ENCODE results near the gene PNMA8B. TPM values are rescaled to one million over a fixed set of nuclear protein-coding genes. Genes with fewer than 3 reads are reported as not detected.
"Not testable (repeated sequence)": the region's sequence is repeated elsewhere in the genome, so short reads cannot be mapped to it uniquely, and the experiment has no call there.

PNMA8B gene
- total RNA-seq, 4 donors from 2014 or later, result 1.5 to 3.3 (median 1.6) TPM

- H3K4me3 ChIP-seq, result no peak overlapping the region
- no peak for DNase-seq (ENCODE audit: extremely low spot score)
- 64% methylated on average over 2 of the region's 2 CpGs for WGBS
- peaks cover 0 to 15% (median 9%) of the 10 kb centered on the region in 4 donors for H3K9me3 ChIP-seq
- TF ChIP-seq POLR2A (IDR thresholded peaks at IDR 0.05; ENCODE audit: low read depth) (no peak), POLR2AphosphoS5 (IDR thresholded peaks at IDR 0.05) (no peak)
- no peaks in the 10 kb centered on the region for H3K27me3 ChIP-seq
- intact Hi-C loops (cut with DNase I), result no loop called here
- H3K27ac ChIP-seq (replicated peaks in 1 of 4), result no peak overlapping the region
- H3K36me3 ChIP-seq, result no peaks in the 10 kb centered on the region
- peaks cover 0 to 4% (median under 1%) of the 10 kb centered on the region in 4 donors for H3K4me1 ChIP-seq
Observed at GRCh38 chr19:46508206-46508605, 12.5 kb upstream of the PNMA8B start.

DNA sequence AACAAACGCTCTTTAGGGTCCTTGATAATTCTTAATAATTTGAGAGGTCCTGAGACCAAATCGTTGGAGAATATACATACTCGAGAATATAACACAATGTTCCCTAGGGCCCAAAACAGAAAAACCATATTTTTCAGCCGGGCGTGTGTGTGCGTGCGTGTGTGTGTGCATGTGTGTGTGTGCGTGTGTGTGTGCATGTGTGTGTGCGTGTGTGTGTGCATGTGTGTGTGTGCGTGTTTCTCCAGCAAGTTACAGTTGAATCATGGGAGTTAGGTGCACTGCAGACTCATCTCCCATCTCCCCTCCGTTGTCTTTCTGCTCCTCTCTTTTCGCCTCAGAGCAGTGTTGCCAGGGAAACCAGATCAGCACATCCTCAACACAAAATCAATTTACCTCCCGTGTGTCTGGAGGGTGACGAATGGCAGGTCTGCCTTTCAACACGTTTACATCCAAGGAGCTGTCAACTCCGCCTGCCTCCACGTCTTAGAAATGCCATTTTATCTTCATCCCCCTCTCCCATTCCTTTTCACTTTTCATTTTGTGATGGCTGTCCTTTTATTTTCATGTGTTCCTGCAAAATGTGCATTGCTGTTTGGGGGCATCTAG, 8.3 kb upstream of the PNMA8B start:
- Histone ChIP-seq H3K9me3 (peaks cover 0 to 4% (median 0%) of the 10 kb centered on the region in 4 donors), H3K27ac (replicated peaks in 1 of 4) (no peak overlapping the region), H3K27me3 (no peaks in the 10 kb centered on the region), H3K4me3 (no peak overlapping the region), H3K36me3 (no peaks in the 10 kb centered on the region), H3K4me1 (no peaks in the 10 kb centered on the region)
- no peak for TF ChIP-seq POLR2AphosphoS5 (IDR thresholded peaks at IDR 0.05)
- TF ChIP-seq CTCF (IDR thresholded peaks at IDR 0.05), result no peak
- TF ChIP-seq EP300 (IDR thresholded peaks at IDR 0.05), result no peak
- TF ChIP-seq POLR2A (IDR thresholded peaks at IDR 0.05; ENCODE audit: low read depth), result no peak
- DNase-seq (ENCODE audit: extremely low spot score), result no peak
- intact Hi-C loops (cut with DNase I), result no loop called here
- WGBS, result 68% methylated on average over 17 of the region's 17 CpGs

GRCh38 chr19:46502891-46503290, 7.2 kb upstream of the PNMA8B start:
- no peak for DNase-seq (ENCODE audit: extremely low spot score)
- no peaks in the 10 kb centered on the region for H3K36me3 ChIP-seq
- H3K9me3 ChIP-seq, result peaks cover 0 to 4% (median 0%) of the 10 kb centered on the region in 4 donors
- no peak overlapping the region for H3K4me3 ChIP-seq
- no peak overlapping the region for H3K27ac ChIP-seq (replicated peaks in 1 of 4)
- 89% methylated on average over 5 of the region's 5 CpGs for WGBS
- TF ChIP-seq EP300 (IDR thresholded peaks at IDR 0.05) (no peak), POLR2A (IDR thresholded peaks at IDR 0.05; ENCODE audit: low read depth) (no peak), POLR2AphosphoS5 (IDR thresholded peaks at IDR 0.05) (no peak), CTCF (IDR thresholded peaks at IDR 0.05) (no peak)
- H3K4me1 ChIP-seq, result no peaks in the 10 kb centered on the region
- H3K27me3 ChIP-seq, result no peaks in the 10 kb centered on the region
- intact Hi-C loops (cut with DNase I), result no loop called here

- Histone ChIP-seq H3K27ac (replicated peaks in 1 of 4) (no peak overlapping the region), H3K4me3 (no peak overlapping the region), H3K27me3 (peaks cover 0 to 7% (median 3%) of the 10 kb centered on the region in 4 donors), H3K4me1 (peaks cover 0 to 13% (median 12%) of the 10 kb centered on the region in 4 donors), H3K9me3 (peaks cover 0 to 2% (median 0%) of the 10 kb centered on the region in 4 donors), H3K36me3 (no peaks in the 10 kb centered on the region)
- WGBS, result 72% methylated on average over 4 of the region's 4 CpGs
- TF ChIP-seq EP300 (IDR thresholded peaks at IDR 0.05) (no peak), POLR2AphosphoS5 (IDR thresholded peaks at IDR 0.05) (no peak), CTCF (IDR thresholded peaks at IDR 0.05) (no peak), POLR2A (IDR thresholded peaks at IDR 0.05; ENCODE audit: low read depth) (no peak)
- intact Hi-C loops (cut with DNase I), result no loop called here
- DNase-seq (ENCODE audit: extremely low spot score), result no peak
Observed at GRCh38 chr19:46499692-46500091, 4.0 kb upstream of the PNMA8B start.

- intact Hi-C loops (cut with DNase I), result no loop called here
- WGBS, result 77% methylated on average over 8 of the region's 8 CpGs
- Histone ChIP-seq H3K27ac (replicated peaks in 1 of 4) (no peak overlapping the region), H3K36me3 (no peaks in the 10 kb centered on the region), H3K9me3 (no peaks in the 10 kb centered on the region), H3K27me3 (peaks cover 0 to 27% (median 11%) of the 10 kb centered on the region in 4 donors), H3K4me1 (peaks cover 9 to 31% (median 28%) of the 10 kb centered on the region in 4 donors), H3K4me3 (no peak overlapping the region)
- TF ChIP-seq POLR2A (IDR thresholded peaks at IDR 0.05; ENCODE audit: low read depth), result no peak
- no peak for TF ChIP-seq CTCF (IDR thresholded peaks at IDR 0.05)
- TF ChIP-seq EP300 (IDR thresholded peaks at IDR 0.05), result no peak
- TF ChIP-seq POLR2AphosphoS5 (IDR thresholded peaks at IDR 0.05), result no peak
- DNase-seq (ENCODE audit: extremely low spot score), result no peak
Observed at GRCh38 chr19:46497773-46498172, 2.1 kb upstream of the PNMA8B start.

DNA sequence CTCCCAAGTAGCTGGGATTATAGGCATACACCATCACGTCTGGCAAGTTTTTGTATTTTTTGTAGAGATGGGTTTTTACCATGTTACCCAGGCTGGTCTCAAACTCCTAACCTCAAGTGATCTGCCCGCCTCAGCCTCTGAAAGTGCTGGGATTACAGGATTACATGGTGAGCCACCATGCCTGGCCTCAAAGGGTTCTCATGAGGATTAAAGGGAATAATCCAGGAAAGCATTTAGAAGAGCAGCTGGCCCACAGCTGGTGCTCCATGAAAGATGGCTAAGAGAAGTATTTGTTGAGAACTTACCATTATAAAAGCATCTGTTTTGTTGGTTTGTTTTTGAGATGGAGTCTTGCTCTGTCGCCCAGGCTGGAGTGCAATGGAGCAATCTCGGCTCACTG, 1.2 kb upstream of the PNMA8B start:
- H3K9me3 ChIP-seq; intact Hi-C loops (cut with DNase I); H3K4me3 ChIP-seq; DNase-seq (ENCODE audit: extremely low spot score); H3K27ac ChIP-seq (replicated peaks in 1 of 4); H3K36me3 ChIP-seq: not testable (repeated sequence)
- H3K4me1 ChIP-seq, result peaks cover 11 to 39% (median 34%) of the 10 kb centered on the region in 4 donors
- WGBS, result 74% methylated on average over 4 of the region's 4 CpGs
- peaks cover 0 to 36% (median 11%) of the 10 kb centered on the region in 4 donors for H3K27me3 ChIP-seq

Measured in esophagus muscularis mucosa (tissue), 4 donors.